Stimulated activated CD8-positive, alpha-beta memory T cell treated with anti-CD3 and anti-CD28 coated beads, Interleukin-7, amount 100 ng/mL, for 48 hours (primary cell): ENCODE results near the gene VGLL4.
"Not testable (repeated sequence)": the region's sequence is repeated elsewhere in the genome, so short reads cannot be mapped to it uniquely, and the experiment has no call there.

Experiments used
- DNase-seq, 2 donors: peaks; one replicate each; pipeline ENCODE4 v3.0.0-alpha.2; 2020; ENCODE audit warnings: low read depth in 1 of 2; ENCODE audit errors: extremely low read depth in 1 of 2

The VGLL4 gene

DNA sequence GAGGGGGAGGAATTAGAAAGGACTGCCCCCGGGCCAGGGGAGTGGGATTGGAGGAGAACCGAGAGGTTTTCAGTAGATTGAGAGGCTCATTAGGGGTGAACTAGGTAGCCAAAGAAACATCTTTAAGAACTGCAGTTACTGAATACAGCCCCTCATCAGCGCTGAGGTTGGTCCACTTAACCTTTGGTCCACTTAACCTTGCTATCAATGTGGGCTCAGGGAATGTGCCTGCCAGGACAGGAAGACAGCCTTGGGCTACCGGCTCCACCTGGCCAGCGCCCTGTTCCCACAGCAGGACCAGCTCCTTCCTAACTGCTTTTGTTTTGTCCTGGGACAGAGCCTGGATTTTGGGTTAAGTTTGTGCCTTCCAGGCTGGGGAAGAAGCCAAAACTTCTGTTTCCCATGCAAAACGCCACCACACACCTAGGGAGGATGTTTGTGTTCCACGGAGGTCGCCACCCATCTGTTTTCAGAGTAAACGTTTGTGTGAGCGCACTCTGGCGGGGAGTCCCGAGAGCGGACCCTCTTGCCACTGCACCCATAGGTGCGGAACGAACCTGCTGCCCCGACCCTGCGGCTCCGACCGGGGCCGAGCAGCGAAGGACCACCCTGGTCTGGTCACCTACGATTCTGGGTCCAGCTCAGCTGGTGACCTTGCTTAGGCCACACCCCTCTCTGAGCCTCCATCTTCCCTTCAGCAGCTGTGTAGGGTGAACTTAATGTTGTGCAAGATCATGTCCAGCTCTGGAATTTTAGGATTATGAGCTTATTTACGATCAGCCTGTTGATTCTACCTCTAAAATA is 107.4 kb downstream of the VGLL4 start:
- no peak for DNase-seq

DNA sequence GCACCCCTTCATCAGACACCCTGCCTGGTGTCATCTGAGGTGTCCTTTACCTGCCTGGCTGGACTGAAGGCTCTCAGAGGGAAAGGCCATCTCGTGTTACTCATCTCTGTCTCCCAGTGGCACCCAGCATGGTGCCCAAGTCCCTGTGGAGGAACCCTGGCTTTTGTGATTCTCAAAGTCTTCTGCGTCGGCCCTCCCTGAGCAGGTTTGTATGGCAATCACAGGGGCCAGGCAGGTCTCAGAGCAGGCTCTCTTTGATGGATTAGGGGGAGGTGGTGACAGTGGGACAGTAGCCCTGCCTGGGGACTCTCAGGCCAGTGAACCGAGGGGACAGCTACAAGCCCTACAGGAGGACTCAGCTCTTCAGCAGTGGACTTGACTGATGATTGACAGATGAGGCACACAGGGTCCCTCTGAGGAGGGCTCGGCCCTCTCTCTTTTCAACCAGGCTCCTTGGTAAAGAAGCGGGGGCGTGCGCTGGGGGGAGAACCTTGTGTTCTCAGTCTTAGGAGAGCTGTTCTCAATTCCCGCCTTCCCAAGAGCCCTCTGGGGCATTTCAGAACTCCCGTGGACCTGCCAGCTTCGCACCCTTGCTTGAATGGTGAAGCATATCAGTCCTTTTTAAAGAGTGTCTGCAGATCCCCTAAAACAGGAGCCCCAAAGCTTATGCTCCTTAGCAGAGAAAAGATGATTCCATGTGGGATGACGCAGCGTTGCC is 108.3 kb downstream of the VGLL4 start:
- no peak for DNase-seq

DNA sequence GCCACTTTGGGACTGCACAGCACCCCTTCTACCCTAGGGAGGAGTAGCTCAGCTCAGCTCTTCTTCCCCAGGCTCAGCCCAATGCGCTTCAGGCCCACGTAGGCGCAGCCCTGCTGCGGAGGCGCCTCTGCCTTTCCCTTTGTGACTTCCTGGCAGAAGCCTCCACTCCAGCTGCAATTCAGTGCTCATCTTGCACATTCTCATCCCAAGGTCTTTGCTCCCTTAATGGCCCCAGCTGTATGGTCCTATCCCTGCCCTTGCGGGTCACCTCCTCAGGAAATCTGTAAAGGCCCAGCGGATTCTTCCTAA is 109.0 kb downstream of the VGLL4 start:
- no peak for DNase-seq

DNA sequence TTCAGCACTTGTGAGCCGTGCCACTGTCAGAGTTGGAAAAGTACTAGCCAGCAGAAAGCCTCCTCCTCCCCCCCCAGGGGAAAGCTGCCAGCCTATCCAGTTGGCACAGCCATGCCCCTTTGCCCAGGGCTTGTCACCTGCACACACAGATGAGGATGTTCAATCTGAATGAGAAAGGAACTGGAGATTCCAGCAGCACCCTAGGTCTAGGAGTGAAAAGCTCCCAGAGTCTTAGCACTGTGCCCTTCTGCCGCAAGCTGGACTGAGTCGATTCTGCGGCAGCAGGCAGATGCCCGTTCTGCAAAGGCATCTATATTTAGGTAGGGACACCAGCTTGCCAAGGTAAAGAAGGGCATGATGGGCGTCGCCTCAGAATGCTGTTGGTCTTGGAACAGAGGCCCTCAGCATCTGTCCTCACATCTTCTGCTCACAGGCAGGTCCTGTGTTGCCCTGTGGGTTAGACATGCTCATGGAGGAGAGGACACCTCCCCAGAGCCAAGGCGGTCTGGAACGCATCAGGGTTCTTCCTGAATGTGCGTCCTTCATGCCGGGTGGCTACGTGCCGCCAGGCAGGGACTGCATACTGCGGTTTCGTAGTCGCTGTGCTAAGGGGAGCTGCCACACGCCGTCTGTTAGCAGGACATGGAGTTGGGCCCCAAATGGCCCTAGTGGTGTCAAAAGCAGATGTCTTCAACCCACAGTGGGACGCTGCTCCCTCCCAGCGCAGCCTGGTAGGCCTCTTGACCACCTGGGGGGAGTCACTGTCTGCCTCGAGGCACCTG is 109.5 kb downstream of the VGLL4 start:
- no peak for DNase-seq

DNA sequence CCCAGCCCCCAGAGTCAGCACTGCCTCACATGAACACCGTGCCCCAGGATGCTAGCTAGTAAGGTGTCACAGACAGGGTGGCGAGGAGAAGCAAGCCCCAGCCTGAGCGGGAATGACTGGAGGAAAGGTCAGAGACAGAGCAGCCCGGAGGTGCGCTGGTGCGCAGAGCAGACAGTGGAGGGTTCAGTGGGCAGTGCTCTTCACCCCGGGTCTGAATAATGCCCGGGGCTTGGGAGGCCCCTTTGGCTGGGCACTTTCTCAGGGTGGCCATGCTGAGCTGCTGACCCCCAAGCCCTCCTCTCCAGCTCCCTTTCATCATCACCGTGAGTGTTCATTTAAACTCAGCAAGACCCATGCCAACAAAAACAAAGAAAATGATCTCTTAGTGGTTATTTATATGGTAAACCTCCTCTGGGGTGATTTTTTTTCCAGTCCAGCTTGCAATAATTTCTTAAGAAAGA is 110.8 kb downstream of the VGLL4 start:
- no peak for DNase-seq

DNA sequence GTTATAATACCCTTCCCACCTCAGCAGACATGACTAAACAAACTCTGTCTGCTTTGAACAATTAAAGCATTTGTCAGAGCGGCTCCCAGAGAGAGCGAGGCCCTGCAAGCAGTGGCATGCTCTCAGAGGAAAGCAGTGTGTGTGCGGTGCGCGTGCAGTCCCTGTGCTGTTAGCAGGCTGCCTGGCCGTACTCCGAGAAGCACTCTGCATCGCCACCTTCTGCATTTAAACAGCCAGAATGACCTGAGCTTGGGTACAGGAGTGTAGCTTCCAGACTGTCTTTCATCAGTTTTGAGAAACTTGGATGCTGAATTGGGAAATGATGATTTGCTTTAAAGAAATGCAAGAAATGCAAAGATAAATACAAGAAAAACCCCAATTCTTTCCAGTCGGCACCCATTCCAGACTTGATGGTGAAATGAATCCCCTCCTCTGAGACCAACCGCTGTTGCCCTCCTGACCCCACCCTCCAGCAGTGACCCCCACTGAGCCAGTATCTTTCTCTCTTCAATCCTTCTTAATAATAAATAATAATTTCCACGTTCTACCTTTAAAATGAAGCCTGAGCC is 113.5 kb downstream of the VGLL4 start:
- DNase-seq, result no peak

DNA sequence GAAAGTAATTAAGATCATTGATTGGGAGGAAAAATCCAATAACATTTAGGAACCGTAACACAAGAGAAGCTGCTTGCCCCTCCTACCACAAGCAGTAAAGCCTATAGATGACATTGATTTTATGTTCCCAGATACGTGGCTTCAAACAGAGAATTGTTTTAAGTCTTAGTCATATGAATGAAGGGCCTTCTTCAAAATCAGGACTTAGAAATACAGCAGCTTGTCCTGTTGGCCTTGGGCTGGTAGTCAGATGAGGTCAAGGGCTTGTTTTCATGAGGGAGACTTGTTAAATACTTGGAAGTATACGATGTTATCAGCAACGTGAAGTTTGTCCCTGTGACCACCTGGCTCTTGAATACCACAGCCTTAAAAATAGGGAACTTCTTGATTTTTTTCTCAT is 114.4 kb downstream of the VGLL4 start:
- no peak for DNase-seq

DNA sequence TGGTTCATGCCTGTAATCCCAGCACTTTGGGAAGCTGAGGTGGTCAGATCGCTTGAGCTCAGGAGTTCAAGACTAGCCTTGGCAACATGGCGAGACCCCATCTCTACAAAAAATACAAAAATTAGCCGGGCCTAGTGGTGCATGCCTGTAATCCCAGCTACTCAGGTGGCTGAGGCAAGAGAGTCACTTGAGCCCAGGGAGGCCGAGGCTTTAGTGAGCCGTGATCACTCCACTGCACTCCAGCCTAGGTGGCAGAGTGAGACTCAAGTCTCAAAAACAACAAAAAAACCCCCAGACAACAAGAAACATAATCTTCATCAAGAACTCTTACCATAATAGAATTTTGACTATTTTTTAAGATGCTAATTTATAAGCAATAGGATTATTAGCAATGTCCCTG is 117.6 kb downstream of the VGLL4 start:
- DNase-seq, result not testable (repeated sequence)

DNA sequence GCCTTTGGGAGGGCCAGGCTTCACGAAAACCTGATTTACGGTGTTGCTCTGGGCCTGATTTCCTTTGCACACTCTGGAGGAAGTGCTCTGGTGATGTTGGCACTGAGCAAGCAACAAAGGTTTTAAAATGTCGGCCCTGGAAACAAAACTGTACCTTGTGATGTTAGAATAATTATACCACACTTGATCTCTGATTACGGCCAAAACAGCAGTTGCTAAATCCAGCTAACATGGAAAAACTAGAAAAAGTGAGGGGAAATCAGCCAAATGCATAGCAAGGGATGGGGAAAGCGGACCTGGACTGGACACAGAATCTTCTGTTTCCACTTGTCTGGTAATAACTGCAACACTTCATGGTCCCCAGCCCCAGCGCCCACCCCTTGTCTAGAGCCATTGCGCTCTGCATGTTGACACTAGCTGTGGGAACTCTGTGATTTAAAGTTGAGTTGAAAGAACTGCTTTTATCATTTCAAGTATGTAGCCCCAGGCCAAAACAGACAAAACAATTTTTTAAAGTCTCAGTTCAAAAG is 120.1 kb downstream of the VGLL4 start:
- DNase-seq, result no peak

DNA sequence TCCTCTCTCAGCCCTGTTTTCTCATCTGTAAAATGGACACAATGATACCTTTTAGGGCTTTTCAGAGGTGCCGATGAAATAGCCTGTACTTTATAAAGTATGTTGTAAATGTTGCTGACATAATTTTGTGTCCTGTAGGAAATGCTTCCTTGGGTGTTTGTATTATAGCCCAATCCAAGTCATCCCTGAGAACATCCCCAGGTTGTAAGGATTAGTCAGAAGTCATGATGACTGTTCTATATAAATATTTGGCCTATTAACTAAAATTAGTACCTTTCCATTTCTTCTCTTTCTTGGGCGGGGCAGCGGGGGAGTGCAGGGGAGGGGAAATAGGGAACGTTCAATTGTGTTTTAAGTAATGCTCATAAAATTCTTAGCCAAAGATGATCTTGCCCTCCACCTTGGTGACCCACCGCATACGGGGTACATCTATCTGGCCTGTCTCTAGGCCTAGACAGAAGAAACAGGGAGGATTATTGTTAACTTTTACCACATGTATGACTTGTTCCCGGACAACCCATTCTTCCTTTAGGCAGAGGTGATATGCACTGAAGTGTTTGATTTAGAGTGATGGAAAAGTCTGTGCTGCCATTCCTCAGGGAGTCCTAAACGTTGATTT is 120.7 kb downstream of the VGLL4 start:
- DNase-seq, result no peak

DNA sequence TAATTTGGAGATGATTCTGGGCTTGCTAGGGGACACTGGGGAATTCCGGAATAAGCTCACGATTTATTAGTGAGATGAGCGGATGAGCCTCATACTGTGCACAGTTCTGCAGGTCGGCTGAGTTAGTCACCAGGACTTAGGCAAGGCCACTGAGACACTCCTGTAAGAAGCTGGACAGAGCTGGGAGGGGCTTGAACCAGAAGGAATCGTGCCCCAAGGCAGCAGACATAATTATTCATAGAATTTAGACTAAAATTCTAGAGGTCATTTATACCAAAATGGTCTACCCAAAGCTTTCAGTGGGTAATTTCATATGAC is 121.4 kb downstream of the VGLL4 start:
- DNase-seq, result no peak

DNA sequence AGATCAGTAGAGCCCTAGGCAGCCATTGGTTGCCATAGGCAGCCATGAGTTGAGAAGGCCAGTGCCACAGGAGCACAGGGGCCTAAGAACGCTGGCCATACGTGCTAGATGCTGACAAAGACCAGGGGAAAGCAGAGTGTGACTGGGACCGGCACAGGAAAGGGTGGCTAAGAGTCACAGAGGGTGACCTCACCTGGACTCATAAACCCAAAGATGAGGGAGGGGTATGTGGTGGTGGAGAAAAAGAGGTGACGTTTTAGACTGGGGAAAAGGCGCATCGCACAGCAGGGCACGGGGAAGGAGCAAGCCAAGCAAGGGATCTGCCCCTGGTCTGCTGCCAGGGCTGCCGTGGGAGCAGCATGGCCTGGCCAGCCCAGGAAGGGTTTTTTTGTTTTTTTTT is 122.5 kb downstream of the VGLL4 start:
- no peak for DNase-seq

DNA sequence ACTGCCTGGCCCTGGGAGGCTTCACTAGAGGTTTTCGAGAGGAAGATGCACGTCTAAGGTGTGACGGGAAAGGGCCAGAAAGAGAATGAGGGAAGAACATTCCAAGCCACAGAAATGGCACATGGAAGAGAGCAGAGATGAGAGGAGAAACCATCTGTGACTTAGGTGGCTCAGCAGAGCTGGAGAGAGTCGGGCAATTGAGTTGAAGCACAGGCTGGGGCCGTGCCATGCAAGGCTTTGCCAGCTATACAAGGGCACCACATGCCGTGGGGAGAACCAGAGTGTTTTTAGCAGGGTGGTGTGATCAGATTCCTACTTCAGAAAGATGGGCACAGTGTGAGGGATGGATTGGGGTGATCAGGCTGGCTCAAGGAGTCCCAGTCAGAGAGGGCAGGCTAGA is 126.1 kb downstream of the VGLL4 start:
- DNase-seq, result no peak

DNA sequence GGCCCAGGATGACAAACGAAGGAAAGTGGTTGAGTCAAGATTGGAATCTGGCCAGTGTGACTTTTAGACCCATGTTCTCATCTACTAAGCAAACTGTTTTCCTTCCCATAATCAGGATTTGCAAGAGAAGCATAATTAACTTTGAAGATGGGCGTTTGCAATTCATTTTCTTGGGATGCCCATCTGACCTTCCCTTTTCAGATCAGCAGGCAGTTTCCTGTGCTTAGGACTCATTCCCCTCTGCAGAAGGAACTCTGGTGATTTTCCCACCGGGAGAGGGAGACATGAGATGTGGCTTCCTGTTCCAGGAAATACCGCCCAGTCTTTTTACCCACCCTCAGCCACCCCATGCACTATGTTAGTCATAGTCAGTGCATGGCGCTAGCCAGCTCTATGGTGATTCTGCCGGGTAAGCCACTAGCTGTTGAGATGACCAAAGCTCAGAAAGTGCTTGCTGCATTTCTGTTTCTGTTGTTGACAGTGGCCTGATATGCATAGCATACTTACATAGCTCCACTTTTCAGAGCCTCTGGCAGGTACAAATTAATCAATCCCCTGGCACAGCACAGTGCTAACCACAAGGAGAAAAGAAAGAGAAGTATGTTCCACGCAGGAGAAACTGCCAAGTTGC is 129.4 kb downstream of the VGLL4 start:
- DNase-seq, result no peak

DNA sequence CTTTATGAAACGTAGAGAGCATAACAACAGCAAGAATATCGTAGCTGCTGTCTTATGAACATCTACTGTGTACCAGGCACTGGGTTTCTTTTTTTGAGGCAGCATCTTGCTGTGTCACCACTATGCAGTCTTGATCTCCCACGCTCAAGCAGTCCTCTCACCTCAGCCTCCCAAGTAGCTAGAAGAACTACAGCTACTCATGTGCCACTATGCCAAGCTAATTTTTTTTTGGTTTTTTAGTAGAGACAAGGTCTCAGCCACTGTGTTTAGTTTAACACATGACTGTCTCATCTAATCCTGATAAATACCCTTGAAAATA is 129.9 kb downstream of the VGLL4 start:
- DNase-seq, result no peak

DNA sequence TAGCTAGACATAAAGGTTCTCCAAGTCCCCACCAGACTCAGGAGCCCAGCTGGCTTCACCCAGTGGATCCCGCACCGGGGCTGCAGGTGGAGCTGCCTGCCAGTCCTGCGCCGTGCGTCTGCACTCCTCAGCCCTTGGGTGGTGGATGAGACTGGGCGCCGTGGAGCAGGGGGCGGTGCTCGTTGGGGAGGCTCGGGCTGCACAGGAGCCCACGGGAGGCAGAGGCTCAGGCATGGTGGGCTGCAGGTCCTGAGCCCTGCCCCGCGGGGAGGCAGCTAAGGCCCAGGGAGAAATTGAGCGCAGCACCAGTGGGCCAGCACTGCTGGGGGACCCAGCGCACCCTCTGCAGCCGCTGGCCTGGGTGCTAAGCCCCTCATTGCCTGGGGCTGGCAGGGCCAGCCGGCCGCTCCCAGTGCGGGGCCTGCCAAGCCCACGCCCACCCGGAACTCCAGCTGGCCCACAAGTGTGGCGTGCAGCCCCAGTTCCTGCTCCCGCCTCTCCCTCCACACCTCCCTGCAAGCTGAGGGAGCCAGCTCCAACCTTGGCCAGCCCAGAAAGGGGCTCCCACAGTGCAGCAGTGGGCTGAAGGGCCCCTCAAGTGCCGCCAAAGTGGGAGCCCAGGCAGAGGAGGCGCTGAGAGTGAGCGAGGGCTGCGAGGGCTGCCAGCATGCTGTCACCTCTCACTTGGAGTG is 130.4 kb downstream of the VGLL4 start:
- not testable (repeated sequence) for DNase-seq

DNA sequence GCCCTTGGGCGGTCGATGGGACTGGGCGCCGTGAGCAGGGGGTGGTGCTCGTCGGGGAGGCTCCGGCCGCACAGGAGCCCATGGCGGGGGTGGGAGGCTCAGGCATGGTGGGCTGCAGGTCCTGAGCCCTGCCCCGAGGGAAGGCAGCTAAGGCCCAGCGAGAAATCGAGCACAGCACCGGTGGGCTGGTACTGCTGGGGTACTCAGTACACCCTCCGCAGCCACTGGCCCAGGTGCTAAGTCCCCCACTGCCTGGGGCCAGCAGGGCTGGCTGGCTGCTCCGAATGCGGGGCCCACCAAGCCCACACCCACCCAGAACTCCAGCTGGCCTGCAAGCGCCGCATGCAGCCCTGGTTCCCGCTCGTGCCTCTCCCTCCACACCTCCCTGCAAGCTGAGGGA is 132.1 kb downstream of the VGLL4 start:
- DNase-seq, result not testable (repeated sequence)

DNA sequence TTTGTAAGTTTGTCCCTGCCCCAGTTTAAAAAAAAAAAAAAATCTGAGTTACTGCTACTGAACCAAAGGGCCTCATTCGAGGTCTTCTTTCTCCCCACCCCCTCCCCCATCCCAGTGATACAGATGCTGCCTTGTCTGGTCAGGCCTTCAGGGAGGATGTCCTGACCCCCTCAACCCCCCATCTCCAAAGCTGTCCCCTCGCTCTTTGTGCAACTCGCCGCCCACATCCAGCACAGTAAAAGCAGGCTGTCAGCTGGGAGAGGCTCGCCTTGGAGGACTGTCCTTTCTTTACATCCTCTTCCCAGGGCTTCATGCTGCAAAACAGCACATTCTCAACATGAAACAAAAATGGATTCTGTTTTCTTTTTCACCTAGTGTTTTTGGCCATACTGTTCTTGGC is 133.4 kb downstream of the VGLL4 start:
- no peak for DNase-seq

DNA sequence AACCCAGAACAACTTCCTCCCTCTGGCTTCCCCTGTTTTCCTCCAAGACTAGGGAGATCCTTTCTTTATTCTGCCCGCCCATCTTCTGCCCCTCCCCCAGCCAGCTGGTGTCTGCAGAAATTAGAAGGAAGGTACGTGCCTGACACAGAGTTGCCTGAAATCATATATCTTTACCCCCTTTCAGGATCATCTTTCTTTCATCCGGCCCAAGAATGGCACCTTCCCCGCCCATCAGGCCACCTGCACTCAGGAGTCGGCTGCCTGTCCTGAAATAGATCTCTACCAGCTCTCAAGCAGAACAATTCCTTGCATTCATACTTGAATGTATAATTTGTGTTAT is 133.7 kb downstream of the VGLL4 start:
- no peak for DNase-seq
